GM23338 (cell line): Measurements from ENCODE around the gene ZNF318. TPM values are rescaled to one million over a fixed set of nuclear protein-coding genes. Genes with fewer than 3 reads are reported as not detected.

ENCODE experiments used
- ATAC-seq: fragments of 200-7000 bp; cut with Tn5 transposase; 3 replicates; pipeline ENCODE4 v1.9.1; 2020
- DNase-seq: peaks from one replicate; pipeline ENCODE4 v3.0.0-alpha.2; 2015; ENCODE audit warnings: low spot score
- H2AFZ ChIP-seq: fragments of 200-600 bp; sonication (generic); 2 replicates; pipeline ENCODE4 v1.8.0; 2016; ENCODE audit warnings: antibody characterized with exemption, mild to moderate bottlenecking, moderate library complexity
- H3F3A ChIP-seq: fragments of 200-600 bp; sonication (generic); replicated peaks from 2 replicates; pipeline ENCODE4 v1.8.0; 2017; ENCODE audit warnings: antibody characterized with exemption, mixed run types, low read depth
- H3K27ac ChIP-seq: fragments of 200-600 bp; sonication (generic); 2 replicates; pipeline ENCODE4 v1.6.1; 2016; ENCODE audit warnings: low read depth
- H3K27me3 ChIP-seq: fragments of 200-600 bp; sonication (generic); 2 replicates; pipeline ENCODE4 v1.8.0; 2016; ENCODE audit warnings: mild to moderate bottlenecking, mixed run types, moderate library complexity; ENCODE audit not compliant: insufficient read depth
- H3K36me3 ChIP-seq: fragments of 200-600 bp; sonication (generic); 2 replicates; pipeline ENCODE4 v1.8.0; 2016; ENCODE audit warnings: mild to moderate bottlenecking; ENCODE audit not compliant: insufficient read depth
- H3K4me1 ChIP-seq: fragments of 200-600 bp; sonication (generic); 2 replicates; pipeline ENCODE4 v1.8.0; 2016; ENCODE audit warnings: mild to moderate bottlenecking, moderate library complexity; ENCODE audit not compliant: insufficient read depth
- H3K4me2 ChIP-seq: fragments of 200-600 bp; sonication (generic); 2 replicates; pipeline ENCODE4 v1.7.1; 2017; ENCODE audit warnings: mixed run types
- H3K4me3 ChIP-seq: fragments of 200-600 bp; sonication (generic); 2 replicates; pipeline ENCODE4 v1.6.1; 2016; ENCODE audit warnings: mixed run types
- H3K79me2 ChIP-seq: fragments of 200-600 bp; sonication (generic); replicated peaks from 2 replicates; pipeline ENCODE4 v1.8.0; 2017; ENCODE audit warnings: mild to moderate bottlenecking; ENCODE audit not compliant: insufficient read depth
- H3K9me2 ChIP-seq: fragments of 200-600 bp; sonication (generic); 2 replicates; pipeline ENCODE4 v1.8.0; 2017; ENCODE audit not compliant: insufficient read depth
- H4K20me1 ChIP-seq: fragments of 200-600 bp; sonication (generic); replicated peaks from 2 replicates; pipeline ENCODE4 v1.8.0; 2017; ENCODE audit warnings: mild to moderate bottlenecking; ENCODE audit not compliant: insufficient read depth
- H3K27ac Mint-ChIP-seq: 2 replicates; pipeline ENCODE4 v1.8.0; 2020; ENCODE audit warnings: inconsistent platforms, mild to moderate bottlenecking, moderate library complexity, mixed read lengths
- H3K27me3 Mint-ChIP-seq: 3 replicates; pipeline ENCODE4 v1.8.0; 2022; ENCODE audit warnings: low read depth, mild to moderate bottlenecking, moderate library complexity, mixed read lengths, inconsistent platforms; ENCODE audit not compliant: insufficient read depth, poor library complexity
- H3K36me3 Mint-ChIP-seq: 3 replicates; pipeline ENCODE4 v1.8.0; 2021; ENCODE audit warnings: low read depth, mild to moderate bottlenecking, inconsistent platforms, moderate library complexity, mixed read lengths
- H3K4me1 Mint-ChIP-seq: 3 replicates; pipeline ENCODE4 v1.8.0; 2020; ENCODE audit warnings: mild to moderate bottlenecking, inconsistent platforms, mixed read lengths
- H3K4me3 Mint-ChIP-seq: 3 replicates; pipeline ENCODE4 v1.8.0; 2021; ENCODE audit warnings: moderate library complexity, mild to moderate bottlenecking, inconsistent platforms, mixed read lengths
- H3K9me3 Mint-ChIP-seq: 3 replicates; pipeline ENCODE4 v1.8.0; 2020; ENCODE audit warnings: moderate library complexity, mild to moderate bottlenecking, inconsistent platforms, mixed read lengths
- CREB1 ChIP-seq: fragments of 250-450 bp; sonication (Bioruptor Pico); IDR thresholded peaks from 2 replicates; pipeline ENCODE4 v1.5.0; 2020; ENCODE audit warnings: low read depth, mild to moderate bottlenecking, moderate library complexity
- EZH2phosphoT487 ChIP-seq: fragments of 200-600 bp; sonication (generic); IDR thresholded peaks from one replicate; pipeline ENCODE4 v1.8.1; 2018; ENCODE audit warnings: antibody characterized with exemption; ENCODE audit not compliant: unreplicated experiment
- JUNB ChIP-seq: IDR thresholded peaks from one replicate; pipeline ENCODE4 v1.6.1; 2016; ENCODE audit warnings: antibody characterized with exemption; ENCODE audit not compliant: unreplicated experiment
- NANOG ChIP-seq: IDR thresholded peaks from 2 replicates; pipeline ENCODE4 v1.6.1; 2016; ENCODE audit warnings: antibody characterized with exemption, borderline replicate concordance
- STAT1 ChIP-seq: IDR thresholded peaks from one replicate; pipeline ENCODE4 v1.6.1; 2016; ENCODE audit warnings: antibody characterized with exemption; ENCODE audit not compliant: unreplicated experiment
- ZNF114 ChIP-seq: fragments of 250-450 bp; sonication (Bioruptor Pico); IDR thresholded peaks from 2 replicates; pipeline ENCODE4 v1.5.0; 2020; ENCODE audit warnings: mild to moderate bottlenecking, moderate library complexity
- ZNF331 ChIP-seq: fragments of 250-450 bp; sonication (Bioruptor Pico); IDR thresholded peaks from 2 replicates; pipeline ENCODE4 v1.5.0; 2020; ENCODE audit warnings: low read depth, mild to moderate bottlenecking, moderate library complexity
- polyA plus RNA-seq: library from polyadenylated mRNA; unstranded; fragments of >200 nt; fragmentation: Nextera tagmentation; extraction: Ambion mirVana; gene quantifications from 2 replicates; pipeline ENCODE4 v1.2.1, GENCODE V29; 2016
- total RNA-seq: library from RNA; depleted of rRNA; stranded (reverse); fragments of >200 nt; shearing (Covaris generic); gene quantifications from 2 replicates; pipeline ENCODE4 v1.2.3, GENCODE V29; 2014
- TF ChIP-seq, protein P1 (sequence below): IDR thresholded peaks from 2 replicates; pipeline ENCODE4 v1.6.1; 2016; ENCODE audit warnings: antibody characterized with exemption
- TF ChIP-seq, protein P2 (sequence below): IDR thresholded peaks from one replicate; pipeline ENCODE4 v1.6.1; 2018; ENCODE audit warnings: antibody characterized with exemption; ENCODE audit not compliant: unreplicated experiment
- TF ChIP-seq, protein P3 (sequence below), 2 experiments: fragments of 200-600 bp in 1 of 2; sonication (generic) in 1 of 2; conservative IDR thresholded peaks; 2 replicates each; pipeline versions ENCODE4 v1.5.1 to v1.6.1; 2016 to 2017; ENCODE audit warnings: antibody characterized with exemption in 2 of 2, low read depth in 2 of 2, mild to moderate bottlenecking in 2 of 2, moderate library complexity in 1 of 2

Gene ZNF318
- total and polyA plus RNA-seq, 2 experiments from 2014 or later, result 8.7 to 19.5 TPM

DNA sequence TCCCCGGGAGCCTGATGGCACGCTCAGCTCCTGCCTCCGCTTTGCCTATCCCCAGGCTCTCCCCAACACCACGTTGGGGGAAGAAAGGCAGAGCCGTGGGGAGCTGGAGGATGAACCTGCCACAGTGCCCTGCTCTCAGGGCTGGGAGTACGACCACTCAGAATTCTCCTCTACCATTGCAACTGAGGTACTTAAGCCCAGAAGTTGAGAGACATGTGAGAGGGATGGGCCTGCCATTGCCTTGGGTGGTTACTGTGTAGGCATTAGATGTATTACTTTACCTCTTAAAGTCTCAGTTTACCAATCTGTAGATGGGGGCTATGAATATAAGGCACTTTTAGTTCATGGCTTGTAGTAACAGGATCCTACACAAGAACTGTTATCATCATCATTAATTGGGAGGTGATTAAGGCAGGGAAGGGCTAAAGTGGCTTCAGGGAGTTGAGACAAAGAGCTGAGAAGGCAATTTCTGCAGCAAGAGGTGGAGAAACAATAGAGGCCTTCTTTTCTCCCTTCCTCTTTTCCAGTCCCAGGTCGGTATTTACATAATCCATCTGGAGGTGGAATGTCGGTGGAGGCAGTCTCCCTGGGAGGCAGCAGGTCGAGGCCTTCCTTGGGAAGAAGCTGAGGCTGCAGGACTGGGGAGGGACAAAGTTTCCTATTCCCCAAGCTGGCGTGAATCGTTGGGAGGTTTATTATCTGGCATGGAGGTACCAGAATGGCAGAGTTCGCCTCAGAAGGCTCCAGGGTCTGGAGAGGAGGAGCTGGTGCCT is 70.7 kb downstream of the ZNF318 start (continued):
- TF ChIP-seq, protein P1, sequence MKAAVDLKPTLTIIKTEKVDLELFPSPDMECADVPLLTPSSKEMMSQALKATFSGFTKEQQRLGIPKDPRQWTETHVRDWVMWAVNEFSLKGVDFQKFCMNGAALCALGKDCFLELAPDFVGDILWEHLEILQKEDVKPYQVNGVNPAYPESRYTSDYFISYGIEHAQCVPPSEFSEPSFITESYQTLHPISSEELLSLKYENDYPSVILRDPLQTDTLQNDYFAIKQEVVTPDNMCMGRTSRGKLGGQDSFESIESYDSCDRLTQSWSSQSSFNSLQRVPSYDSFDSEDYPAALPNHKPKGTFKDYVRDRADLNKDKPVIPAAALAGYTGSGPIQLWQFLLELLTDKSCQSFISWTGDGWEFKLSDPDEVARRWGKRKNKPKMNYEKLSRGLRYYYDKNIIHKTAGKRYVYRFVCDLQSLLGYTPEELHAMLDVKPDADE, result no peak
- no peak for TF ChIP-seq STAT1
- TF ChIP-seq ZNF331 (CRISPR knock-in tag), result no peak
- TF ChIP-seq, protein P2, sequence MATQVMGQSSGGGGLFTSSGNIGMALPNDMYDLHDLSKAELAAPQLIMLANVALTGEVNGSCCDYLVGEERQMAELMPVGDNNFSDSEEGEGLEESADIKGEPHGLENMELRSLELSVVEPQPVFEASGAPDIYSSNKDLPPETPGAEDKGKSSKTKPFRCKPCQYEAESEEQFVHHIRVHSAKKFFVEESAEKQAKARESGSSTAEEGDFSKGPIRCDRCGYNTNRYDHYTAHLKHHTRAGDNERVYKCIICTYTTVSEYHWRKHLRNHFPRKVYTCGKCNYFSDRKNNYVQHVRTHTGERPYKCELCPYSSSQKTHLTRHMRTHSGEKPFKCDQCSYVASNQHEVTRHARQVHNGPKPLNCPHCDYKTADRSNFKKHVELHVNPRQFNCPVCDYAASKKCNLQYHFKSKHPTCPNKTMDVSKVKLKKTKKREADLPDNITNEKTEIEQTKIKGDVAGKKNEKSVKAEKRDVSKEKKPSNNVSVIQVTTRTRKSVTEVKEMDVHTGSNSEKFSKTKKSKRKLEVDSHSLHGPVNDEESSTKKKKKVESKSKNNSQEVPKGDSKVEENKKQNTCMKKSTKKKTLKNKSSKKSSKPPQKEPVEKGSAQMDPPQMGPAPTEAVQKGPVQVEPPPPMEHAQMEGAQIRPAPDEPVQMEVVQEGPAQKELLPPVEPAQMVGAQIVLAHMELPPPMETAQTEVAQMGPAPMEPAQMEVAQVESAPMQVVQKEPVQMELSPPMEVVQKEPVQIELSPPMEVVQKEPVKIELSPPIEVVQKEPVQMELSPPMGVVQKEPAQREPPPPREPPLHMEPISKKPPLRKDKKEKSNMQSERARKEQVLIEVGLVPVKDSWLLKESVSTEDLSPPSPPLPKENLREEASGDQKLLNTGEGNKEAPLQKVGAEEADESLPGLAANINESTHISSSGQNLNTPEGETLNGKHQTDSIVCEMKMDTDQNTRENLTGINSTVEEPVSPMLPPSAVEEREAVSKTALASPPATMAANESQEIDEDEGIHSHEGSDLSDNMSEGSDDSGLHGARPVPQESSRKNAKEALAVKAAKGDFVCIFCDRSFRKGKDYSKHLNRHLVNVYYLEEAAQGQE, result no peak
- TF ChIP-seq, protein P3, sequence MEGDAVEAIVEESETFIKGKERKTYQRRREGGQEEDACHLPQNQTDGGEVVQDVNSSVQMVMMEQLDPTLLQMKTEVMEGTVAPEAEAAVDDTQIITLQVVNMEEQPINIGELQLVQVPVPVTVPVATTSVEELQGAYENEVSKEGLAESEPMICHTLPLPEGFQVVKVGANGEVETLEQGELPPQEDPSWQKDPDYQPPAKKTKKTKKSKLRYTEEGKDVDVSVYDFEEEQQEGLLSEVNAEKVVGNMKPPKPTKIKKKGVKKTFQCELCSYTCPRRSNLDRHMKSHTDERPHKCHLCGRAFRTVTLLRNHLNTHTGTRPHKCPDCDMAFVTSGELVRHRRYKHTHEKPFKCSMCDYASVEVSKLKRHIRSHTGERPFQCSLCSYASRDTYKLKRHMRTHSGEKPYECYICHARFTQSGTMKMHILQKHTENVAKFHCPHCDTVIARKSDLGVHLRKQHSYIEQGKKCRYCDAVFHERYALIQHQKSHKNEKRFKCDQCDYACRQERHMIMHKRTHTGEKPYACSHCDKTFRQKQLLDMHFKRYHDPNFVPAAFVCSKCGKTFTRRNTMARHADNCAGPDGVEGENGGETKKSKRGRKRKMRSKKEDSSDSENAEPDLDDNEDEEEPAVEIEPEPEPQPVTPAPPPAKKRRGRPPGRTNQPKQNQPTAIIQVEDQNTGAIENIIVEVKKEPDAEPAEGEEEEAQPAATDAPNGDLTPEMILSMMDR (conservative IDR thresholded peaks at IDR 0.05; ENCODE audit: low read depth in 2 of 2), result no peak
- no peak for TF ChIP-seq EZH2phosphoT487
- no peak for TF ChIP-seq CREB1 (CRISPR knock-in tag)
- TF ChIP-seq NANOG, result no peak

DNA sequence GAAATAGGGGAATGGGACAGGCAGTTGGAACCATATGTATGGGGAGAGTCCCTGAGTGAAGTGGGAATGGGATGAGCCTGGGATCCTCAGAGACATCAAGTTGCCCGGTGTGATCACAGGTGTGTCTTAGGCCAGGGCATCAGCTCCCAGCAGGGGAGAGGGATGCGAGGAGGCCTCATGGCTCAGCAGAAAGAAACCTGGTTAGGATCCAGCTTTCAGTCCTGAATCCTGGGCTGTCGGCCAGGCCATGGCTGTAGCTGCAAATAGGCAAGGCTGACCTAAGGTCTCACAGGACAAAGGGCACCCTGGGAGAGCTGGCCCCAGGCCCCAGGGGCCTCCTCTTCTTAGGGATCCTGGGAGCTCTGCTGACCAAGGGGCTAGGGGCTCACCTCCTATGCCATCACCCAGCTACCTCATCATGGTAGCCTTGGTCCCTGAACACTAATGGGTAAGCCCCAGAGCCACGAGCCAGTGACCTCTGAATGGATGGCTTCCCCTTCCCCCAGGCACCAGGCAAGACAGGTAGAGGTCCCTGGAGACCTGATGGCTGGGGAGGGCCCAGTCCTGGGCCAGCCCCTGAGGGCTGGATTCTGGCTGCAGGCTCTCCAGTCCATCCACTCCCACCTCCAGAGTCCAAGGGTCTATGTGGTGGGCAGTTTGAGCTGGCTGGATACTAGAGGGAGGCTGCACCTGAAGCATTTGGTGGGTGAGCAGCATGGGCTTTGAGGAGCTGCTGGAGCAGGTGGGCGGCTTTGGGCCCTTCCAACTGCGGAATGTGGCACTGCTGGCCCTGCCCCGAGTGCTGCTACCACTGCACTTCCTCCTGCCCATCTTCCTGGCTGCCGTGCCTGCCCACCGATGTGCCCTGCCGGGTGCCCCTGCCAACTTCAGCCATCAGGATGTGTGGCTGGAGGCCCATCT is 71.5 kb downstream of the ZNF318 start, which contains the start of gene SLC22A7:
SLC22A7 (plus strand) TSS at position 617 of the 921 bp plus-strand sequence; CDS start at position 716, 99 bp downstream.
- no peak within 1 kb of the TSS for H2AFZ ChIP-seq
- H3K36me3 ChIP-seq, result no peaks in the 10 kb centered on the region
- H3F3A ChIP-seq, result no peaks in the 10 kb centered on the region
- no peak within 1 kb of the TSS for H3K27ac Mint-ChIP-seq
- no peak within 1 kb of the TSS for H3K4me3 ChIP-seq
- peaks cover 8% of the 10 kb centered on the region; the same call in 1 of the 2 replicates for H3K9me2 ChIP-seq
- H3K9me3 Mint-ChIP-seq, result no peaks in the 10 kb centered on the region
- no peaks in the 10 kb centered on the region for H3K36me3 Mint-ChIP-seq
- no peak within 1 kb of the TSS for H3K4me3 Mint-ChIP-seq
- peaks cover 4% of the 10 kb centered on the region; the same call in 2 of the 3 replicates for H3K4me1 Mint-ChIP-seq
- no peaks in the 10 kb centered on the region for H4K20me1 ChIP-seq
- no peaks in the 10 kb centered on the region for H3K4me1 ChIP-seq
- H3K4me2 ChIP-seq, result no peak within 1 kb of the TSS
- H3K27me3 Mint-ChIP-seq, result peaks cover 7% of the 10 kb centered on the region
- DNase-seq (no peak), ATAC-seq (no peak)
- no peak within 1 kb of the TSS for H3K27ac ChIP-seq
- no peaks in the 10 kb centered on the region for H3K27me3 ChIP-seq
- no peaks in the 10 kb centered on the region for H3K79me2 ChIP-seq
- TF ChIP-seq ZNF114 (CRISPR knock-in tag), result no peak
- no peak for TF ChIP-seq ZNF331 (CRISPR knock-in tag)
- TF ChIP-seq STAT1, result no peak
- no peak for TF ChIP-seq JUNB
